Stomach (tissue), 4 donors: ENCODE results near the gene IL12B.
"Not testable (repeated sequence)": the region's sequence is repeated elsewhere in the genome, so short reads cannot be mapped to it uniquely, and the experiment has no call there.

Experiments used
- CTCF ChIP-seq, 7 experiments: fragments of 450-650 bp in 4 of 7; fragments of 200-600 bp in 3 of 7; sonication (generic) in 3 of 7; IDR thresholded peaks; one replicate each; pipeline ENCODE4 v1.5.1; 2016 to 2019; ENCODE audit warnings: antibody characterized with exemption in 7 of 7, control low read depth in 2 of 7, mild to moderate bottlenecking in 1 of 7
- EP300 ChIP-seq: sonication (generic); formaldehyde crosslinking; IDR thresholded peaks from one replicate; pipeline ENCODE4 v1.6.1; 2017; ENCODE audit warnings: antibody characterized with exemption
- POLR2A ChIP-seq, 4 donors: fragments of 450-650 bp; IDR thresholded peaks; one replicate each; pipeline ENCODE4 v1.6.1; 2016; ENCODE audit warnings: antibody characterized with exemption in 4 of 4, control low read depth in 2 of 4, mild to moderate bottlenecking in 1 of 4, moderate library complexity in 1 of 4
- POLR2AphosphoS5 ChIP-seq, 3 donors: sonication (generic); formaldehyde crosslinking; IDR thresholded peaks; one replicate each; pipeline ENCODE4 v1.6.1; 2016; ENCODE audit warnings: antibody characterized with exemption in 3 of 3

GRCh38 chr5:159297300-159297699 is 33.0 kb downstream of the IL12B start:
- not testable (repeated sequence) for TF ChIP-seq CTCF (IDR thresholded peaks at IDR 0.05); POLR2AphosphoS5 (IDR thresholded peaks at IDR 0.05); EP300; POLR2A (IDR thresholded peaks at IDR 0.05)
